ENCODE data around the gene NOTCH4.
"Not testable (repeated sequence)": the region's sequence is repeated elsewhere in the genome, so short reads cannot be mapped to it uniquely, and the experiment has no call there.

Gene NOTCH4

DNA sequence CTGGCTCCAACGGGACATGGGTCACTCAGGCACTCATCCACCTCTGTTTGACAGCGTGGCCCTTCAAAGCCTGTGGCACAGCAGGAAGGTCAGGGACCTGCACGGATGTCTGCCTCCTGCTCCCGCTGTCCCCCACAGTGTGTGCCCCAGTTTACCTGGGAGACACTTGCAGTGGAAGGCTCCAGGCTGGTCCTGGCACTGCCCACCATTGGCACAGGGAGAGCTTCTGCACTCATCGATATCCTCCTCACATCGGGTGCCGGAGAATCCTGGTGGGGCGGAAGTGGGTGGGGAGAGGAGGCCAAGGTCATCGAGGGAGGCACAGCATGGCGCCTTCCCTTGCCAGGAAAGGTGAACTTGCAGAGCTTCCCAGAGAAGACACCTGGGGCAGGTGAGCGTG is 6.9 kb downstream of the NOTCH4 start:
- no peak for DNase-seq

DNA sequence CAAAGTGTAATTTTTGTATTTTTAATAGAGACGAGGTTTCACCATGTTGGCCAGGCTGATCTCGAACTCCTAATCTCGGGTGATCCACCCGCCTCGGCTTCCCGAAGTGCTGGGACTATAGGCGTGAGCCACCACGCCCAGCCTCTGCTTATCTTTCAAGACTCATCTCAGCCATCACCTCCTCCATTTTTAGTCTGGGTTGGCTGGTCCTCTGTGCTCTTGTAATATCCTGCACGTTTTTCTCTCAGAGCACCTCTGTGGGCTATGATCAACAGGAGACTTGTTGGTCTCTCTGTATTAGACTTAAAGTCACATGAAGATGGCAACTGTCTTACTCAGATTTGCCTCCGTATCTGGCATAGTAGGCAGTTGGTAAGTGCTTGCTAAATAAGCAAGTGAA is 7.6 kb downstream of the NOTCH4 start:
- no peak for DNase-seq

DNA sequence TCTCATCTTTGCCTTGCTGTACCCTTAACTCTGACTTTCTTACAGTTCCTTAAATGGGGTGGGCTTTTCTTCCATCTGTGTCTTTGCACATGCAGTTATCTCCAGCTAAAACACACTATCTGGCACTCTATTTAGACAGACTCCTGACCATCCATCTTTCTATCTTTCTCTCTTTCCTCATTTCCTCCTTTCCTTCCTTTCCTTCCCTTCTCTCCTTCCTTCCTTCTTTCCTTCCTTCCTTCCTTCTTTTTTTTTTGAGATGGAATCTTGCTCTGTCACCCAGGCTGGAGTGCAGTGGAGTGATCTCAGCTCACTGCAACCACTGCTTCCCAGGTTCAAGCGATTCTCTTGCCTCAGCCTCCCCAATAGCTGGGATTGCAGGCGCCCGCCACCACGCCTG is 8.2 kb downstream of the NOTCH4 start:
- no peak for DNase-seq

DNA sequence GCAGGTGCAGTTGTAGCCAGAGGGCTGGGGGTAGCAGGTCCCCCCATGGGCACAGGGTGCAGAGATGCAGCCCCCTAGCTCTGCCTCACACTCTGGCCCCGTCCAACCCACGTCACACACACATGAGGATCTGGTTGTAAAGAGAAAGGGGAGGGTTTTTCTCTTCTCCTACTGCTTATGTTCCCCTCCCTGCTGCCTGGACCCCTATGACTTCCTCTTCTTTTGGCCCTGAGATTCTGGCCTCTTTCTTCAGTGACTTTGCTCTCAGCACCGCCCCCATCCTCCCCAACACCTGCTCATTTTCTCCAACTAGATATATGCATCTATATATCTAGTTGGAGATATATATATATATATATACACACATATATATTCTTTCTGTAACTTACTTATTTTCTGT is 9.7 kb downstream of the NOTCH4 start:
- DNase-seq = no peak

DNA sequence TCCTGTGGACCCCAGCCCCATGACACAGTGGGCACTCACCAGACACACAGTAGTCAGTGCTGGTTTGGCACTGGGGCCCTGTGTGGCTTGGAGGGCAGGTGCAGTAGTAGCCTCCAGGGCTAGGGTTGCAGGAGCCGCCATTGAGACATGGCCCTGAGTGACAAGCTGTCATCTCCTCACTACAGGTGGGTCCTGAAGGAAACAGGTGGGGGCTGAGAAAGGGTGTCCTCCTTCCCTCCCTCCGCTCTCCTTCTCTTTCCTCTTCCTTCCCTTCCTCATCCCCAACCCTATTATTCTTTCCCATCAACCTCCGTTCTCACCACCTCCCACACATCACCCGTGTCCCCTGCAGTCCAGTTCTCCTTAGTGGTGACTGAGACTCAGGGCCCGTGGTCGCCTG is 10.2 kb downstream of the NOTCH4 start:
- no peak for DNase-seq

DNA sequence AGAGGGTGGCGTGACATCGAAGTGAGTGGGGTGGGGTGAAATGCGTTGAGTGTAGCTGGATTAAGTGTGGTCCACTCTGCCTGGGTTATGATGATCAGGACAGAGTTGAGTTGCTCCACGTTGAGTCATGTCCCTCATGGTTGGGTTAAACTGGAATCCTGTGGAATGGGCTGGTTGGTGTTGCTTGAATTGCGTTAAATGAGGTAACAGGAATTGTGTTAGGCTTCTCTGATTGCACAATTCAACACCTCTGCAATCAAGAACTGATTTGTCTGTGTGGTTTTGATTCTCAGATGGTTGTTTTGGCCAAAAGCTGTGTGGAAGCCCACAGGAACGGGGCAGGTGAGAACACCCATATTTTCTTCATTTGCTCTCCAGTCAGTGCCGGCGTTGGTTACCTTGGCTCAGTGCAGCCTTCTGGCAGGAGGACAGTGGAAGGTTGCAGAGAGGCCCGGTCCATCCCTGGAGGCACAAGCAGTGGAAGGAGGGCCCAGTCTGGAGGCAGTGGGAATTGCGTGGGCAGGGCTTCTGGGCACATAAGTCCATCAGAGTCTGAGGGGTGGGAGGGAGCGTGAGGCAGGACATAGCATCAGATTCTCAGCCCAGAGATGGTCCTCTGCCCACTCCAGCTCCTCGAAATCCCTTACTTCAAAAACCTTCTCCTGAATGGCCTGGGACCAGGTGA is 11.6 kb downstream of the NOTCH4 start:
- DNase-seq = no peak

DNA sequence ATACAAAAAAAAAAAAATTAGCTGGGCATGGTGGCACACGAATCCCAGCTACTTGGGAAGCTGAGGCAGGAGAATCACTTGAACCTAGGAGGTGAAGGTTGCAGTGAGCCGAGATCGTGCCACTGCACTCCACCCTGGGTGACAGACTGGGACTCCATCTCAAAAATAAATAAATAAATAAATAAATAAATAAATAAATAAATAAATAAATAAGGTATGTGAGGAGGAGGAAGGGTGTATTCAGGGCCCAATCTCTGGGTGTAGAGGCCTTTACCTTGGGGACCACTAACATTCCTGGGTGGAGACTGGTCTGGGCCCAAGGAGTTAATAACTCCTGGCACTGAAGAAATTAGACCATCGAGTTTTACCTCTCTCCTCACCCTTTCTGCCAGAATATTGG is 12.4 kb downstream of the NOTCH4 start:
- DNase-seq = not testable (repeated sequence)

DNA sequence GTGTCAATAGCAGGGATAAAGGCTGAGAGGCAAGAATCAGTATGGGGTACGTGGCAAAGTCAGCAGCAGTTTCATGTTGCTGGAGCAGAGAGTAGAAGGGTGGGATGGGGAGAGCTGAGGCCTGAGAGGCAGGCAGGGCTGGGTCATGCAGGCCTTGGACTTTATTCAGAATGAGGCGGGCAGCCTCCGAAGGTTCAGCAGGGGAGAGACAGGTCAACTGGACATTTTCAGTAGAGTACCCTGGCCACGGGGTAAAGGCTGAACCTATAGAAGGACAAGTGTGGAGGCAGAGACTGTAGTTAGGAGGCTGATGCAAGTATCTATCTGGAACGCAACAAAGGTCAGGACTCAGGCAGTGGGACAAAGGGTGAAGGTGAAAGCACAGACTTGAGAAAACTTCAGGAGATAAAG is 13.7 kb downstream of the NOTCH4 start:
- no peak for DNase-seq

DNA sequence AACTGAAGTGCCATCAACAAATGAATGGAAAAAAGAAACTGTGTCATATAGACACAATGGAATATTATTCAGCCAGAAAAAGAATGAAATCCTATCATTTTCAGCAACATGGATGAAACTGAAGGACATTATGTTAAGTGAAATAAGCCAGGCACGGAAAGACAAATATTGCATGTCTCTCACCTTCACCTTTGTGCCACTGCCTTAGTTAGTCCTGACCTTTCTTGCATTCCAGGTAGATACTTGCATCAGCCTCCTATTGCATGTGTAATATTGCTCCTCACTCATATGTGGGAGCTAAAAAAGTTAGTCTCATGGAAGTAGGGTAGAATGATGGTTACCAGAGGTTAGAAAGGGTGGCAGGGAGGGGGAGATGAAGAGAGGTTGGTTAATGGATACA is 14.9 kb downstream of the NOTCH4 start:
- DNase-seq = no peak

DNA sequence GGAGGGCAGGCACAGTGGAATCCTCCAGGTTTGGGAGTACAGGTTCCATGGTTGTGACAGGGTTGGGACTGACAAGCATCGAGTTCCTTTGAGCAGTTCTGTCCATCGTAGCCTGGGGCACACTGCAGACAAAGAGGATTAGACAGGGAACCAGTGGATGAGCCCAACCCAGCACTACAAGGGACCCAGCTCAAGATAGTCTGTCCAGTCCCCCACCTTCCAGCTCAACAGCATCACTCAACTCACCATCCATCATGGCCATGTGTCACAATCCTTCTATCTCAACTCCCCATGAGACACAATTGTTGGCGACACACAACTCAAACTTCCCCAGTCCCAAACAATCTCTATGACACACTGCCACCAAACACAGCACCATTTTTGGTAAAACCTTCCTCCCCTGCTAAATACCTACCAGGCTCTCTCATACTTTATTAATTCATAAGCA is 19.6 kb downstream of the NOTCH4 start:
- no peak for DNase-seq

DNA sequence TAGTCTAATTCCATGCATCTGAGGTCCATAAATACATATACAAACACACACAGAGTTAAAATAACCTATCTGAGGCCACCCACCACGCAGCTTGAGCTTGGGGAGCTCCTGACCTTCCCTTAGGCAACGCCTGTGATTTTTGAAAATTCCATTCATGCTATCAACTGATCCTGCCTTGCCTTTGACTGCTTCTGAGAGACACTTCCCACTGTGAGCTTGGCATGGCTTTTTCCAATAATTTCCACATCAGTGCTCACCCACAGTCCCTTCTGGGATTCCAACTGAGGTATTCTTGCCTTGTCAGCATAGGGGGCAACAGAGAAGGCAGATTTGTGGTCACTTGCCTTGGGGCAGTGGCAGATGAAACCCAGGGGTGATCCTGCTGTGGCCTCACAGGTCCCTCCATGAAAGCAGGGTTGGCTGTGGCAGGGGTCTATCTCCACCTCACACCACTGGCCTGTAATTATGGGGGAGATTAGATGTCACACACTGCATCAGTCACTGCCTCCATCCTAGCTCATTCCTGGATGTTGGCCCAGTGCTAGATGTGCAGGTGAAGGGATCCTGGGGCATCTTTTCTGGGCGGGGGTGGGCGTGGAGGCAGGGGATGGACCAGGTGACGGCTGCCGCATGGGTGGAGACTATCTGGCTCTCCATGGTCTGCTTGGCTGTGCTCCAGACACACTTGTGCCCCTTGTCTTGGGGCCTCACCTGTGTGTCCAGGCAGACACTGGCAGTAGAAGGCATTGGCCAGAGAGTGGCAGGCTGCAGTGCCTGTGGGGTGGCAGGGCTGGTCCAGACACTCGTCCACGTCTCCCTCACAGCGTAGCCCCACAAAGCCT is 20.2 kb downstream of the NOTCH4 start:
- no peak for DNase-seq

DNA sequence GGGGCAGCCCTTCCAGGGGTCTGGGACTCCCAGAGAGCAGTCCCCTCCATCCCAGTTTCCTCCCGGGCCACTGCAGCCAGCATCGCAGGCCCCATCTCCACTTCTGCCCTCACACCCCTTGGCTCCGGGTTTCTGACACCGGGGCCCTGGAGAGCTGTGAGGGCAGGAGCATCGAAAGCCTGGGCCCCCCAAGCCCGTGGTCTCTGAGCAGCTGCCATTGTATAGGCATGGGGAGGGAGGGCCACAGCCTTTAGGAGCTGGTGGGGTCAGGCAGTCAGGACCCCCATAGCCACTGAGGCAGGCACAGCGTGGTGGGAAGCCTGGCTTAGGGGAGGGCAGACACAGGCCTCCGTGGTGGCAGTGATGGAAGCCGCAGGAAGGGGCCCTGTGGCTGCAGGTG is 21.7 kb downstream of the NOTCH4 start:
- DNase-seq = no peak

DNA sequence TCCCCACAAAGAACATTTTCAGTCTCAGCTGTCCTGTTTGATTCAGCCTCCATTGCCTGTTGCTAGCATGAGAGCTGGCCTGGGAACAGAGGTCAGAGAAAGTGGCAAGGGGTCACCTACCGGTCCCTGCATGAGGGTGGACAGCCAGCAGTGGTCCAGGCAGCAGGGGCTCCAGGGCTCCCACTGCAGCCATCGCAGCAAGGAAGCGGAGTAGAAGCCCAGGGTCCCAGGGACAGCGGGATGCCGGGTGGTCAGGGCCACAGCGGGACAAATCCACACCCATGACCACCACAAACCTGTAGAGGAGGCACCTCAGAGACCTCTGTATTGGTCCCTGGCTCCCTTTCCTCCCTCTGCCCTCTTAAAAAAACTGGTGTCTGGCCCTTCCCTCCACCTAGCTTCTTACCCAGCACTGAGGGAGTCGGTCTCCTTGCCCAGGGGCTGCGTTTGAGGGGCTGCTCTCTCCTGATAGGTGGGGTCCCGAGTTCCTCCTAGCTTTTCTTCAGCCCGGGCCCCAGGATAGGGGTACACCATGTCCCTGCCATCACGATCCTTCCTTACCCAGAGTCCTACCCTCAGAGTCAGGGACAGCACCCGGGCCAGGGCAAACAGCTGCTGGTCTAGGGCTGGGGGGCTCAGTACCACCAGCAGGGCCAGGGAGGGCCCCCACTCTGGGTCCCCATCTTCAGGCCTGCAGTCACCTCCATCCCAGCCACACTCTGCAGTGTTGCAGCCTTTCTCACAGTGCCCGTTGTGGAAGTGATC is 23.0 kb downstream of the NOTCH4 start:
- no peak for DNase-seq

DNA sequence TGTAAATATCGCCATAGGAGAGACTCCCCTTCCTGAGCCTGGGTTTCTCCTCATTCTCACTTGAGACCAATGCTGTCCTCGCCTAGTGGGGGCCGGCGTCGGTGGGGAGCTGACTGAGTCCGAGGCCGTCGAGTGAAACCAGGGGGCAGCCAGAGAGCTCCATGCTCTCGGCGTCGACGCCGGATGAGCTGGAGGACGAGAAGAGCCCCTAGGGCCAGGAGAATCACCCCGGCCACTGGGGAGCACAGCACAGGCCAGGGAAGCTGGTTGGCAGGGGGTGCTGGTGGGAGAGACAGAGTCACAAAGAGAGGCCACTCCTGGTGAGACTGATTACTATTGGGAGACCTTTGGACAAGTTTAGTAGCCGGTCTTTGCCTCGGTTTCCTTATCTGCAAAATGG is 25.0 kb downstream of the NOTCH4 start:
- no peak for DNase-seq

DNA sequence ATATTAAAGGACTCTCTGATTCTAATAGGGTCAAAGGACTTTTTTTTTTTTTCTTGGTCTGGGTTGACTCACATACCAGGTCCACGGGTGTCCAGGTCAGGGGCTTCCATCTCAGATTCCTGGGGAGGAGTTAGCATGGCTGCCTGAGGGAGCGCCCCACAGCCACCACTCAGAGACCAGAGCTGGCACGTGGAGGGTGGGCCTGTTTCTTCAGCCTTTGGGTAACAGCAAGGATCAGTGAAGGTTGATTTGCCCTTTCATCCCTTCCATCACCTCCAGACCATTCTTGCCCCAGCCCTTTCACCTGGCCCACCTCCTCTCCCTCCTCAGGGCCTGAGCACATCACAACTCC is 25.5 kb downstream of the NOTCH4 start:
- DNase-seq = no peak

DNA sequence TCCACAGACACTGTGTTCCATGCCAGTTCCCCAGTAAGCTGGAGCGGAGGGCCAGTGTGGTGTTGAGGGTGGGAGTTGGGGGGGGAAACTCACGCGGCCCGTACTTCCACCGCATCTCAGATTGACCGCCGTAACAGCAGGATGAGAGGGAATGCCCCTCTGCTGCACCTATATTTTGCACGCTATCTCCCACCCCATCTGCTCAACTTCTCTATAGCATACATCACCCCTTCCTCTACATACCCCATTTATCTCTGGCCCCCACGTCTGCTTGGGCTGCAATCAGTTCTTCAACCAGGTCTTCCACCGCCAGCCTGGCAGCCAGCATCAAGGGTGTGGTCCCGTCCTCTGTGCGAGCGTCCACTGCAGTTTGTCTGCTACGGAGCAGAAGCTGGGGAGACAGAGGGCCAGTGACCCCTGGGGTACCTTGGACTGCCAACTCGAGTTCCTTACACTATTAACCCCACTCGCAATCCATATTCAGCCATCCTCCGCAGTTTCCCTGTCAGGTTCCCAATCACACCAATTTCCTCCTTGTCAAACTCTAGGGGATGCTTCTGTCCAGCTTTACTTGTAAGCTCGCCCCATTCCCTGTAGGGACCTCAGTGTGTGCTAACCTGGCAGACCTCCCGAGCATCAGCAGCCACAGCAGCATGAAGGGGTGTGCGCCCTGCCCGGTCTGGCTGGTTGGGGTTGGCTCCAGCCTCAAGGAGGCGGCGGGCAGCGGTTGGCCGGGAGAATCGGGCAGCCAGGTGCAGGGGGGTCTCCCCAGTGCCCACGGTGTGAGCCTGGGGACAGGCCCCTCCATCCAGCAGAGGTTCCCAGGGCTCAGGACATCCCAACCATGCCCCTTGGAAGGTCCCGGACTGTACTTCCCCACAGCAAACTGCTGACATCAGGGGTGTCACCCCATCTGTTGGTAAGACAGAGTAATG is 26.9 kb downstream of the NOTCH4 start:
- peak; percentile 72 for DNase-seq

DNA sequence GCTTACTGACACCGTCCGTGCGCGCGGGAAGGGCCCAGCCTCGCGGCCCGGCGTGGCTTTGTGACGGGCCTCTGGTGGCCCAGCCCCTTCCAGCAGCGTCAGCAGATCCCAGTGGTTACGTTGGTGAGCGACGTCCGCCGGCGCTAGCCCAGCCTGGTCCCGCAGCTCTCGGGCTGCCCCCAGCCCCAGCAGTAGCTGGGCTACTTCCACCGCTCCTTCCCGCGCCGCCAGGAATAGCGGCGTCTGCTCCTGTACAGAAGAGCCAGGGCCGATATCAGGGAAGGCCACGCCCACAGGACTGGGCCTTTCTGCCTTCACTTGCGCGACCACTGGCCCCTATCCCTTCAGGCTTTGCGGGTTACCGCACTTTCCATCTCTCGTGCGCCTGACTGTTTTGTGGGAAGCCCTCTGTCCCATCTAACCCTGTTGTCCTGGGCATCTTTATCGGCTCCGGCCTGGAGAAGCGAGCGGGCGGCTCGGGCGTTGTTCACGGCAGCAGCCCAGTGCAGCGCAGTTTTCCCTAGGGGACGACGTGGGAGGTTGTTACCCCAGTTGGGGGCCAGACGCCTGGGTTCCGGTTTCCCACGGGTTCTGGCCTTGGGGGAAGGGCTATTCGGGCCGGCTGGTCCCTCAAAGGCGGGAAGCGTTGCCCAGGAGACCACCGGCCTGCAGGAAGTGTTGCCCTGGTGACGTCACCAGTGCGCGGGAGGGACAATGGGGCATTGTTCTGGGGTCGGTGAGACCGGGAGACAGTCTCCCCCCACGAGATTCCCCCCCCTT is 27.8 kb downstream of the NOTCH4 start:
- DNase-seq = peak; percentile 95

DNA sequence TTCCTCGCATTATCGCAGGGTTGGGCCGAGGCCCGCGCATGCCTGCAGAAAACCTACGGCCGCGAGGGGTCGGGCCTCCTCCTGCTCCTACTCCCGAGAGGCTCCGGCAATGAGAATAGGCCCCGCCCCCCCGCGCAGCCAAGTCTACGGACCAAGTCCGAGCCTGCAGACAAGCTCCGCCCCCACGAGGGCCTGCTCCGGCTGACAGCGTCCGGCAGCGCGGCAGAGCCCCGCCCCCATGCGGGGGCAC is 28.3 kb downstream of the NOTCH4 start:
- peak; percentile 100 for DNase-seq

DNA sequence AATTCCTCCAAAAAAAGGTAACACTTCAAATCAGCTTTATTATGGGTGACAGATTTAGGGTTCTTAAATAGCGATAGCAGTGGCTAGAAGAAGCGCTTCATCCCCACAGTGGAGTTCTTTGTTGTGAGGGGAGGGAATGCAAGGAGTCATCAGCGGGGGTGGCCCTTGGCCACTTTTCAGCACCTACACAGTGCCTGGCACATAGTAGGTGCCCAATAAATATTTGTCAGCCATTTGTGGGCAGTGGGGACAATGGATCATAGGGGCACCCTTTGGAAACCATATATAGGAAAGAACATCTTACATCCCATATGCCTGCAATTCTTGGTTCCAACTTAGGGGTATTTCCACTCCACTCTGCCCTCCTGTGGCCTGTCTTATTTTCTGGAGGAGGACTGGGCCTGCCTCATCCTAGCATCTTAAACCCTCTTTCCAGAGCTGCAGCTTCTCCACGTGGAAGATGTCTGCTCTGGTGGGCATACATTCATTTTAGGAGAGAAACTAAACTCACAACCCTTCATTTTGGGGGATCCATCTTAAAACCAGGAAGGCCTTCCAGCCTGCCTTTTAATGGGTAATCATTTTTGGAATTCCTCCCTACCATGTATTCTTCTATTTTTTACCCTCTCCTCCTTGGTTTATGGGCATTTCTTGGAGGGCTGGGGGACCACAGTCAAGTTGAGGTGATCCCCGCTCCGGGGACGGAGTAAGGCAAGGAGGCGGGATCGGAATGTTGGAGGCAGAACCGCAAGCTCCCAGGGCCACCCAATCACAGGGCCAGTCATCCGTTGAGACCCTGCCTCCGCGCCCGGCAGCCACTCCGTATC is 28.8 kb downstream of the NOTCH4 start:
- peak; percentile 57 for DNase-seq

DNA sequence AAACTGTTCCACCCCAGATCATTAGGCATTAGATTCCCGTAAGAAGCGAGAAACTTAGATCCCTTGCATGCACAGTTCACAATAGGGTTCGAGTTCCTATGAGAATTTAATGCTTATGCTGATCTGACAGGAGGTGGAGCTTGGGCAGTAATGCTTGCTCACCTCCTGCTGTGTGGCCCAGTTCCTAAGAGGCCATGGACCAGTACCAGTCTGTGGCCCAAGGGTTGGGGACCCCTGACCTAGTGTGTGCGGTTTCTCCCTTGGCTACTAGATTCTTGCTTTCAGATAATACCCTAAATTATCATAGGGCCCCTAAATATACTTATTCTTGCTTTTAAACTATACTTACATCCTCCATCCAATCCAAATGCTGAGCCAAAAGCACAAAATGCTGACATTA is 29.5 kb downstream of the NOTCH4 start:
- DNase-seq = no peak

DNA sequence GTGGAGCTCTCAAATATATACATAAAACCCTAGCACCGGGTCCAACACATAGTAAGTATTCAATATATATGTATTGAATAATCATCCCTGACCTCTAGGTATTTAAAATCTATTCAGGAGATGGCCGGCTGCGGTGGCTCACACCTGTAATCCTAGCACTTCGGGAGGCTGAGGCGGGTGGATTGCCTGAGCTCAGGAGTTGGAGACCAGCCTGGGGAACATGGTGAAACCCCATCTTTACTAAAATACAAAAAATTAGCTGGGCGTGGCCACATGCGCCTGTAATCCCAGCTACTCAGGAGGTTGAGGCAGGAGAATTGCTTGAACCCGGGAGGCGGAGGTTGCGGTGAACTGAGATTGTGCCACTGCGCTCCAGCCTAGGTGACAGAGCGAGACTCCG is 30.8 kb downstream of the NOTCH4 start:
- DNase-seq = not testable (repeated sequence)

Measured in femur (tissue), 1 donor.